Left lung (tissue), 10 donors: ENCODE measurements around the gene EXOC4. TPM values are rescaled to one million over a fixed set of nuclear protein-coding genes. Genes with fewer than 3 reads are reported as not detected.

Experiments used
- ATAC-seq: fragments of 200-7000 bp; cut with Tn5 transposase; one replicate; pipeline ENCODE4 v1.9.1; 2020; ENCODE audit warnings: moderate library complexity
- DNase-seq, 4 donors: peaks; one replicate each; pipeline ENCODE4 v3.0.0-alpha.2; 2013 to 2020
- H3K27ac ChIP-seq, 2 donors: fragments of 200-600 bp; sonication (generic) in 1 of 2; one replicate each; pipeline versions ENCODE4 v1.5.0 to v1.8.0; 2020 to 2021
- H3K27me3 ChIP-seq, 2 donors: fragments of 200-600 bp; sonication (generic) in 1 of 2; one replicate each; pipeline versions ENCODE4 v1.5.0 to v1.8.0; 2020 to 2021
- H3K36me3 ChIP-seq, 2 donors: fragments of 200-600 bp; sonication (generic) in 1 of 2; one replicate each; pipeline versions ENCODE4 v1.5.0 to v1.8.0; 2020 to 2021
- H3K4me1 ChIP-seq, 2 donors: fragments of 200-600 bp; one replicate each; pipeline ENCODE4 v1.8.0; 2021
- H3K4me3 ChIP-seq, 2 donors: fragments of 200-600 bp; sonication (generic) in 1 of 2; one replicate each; pipeline versions ENCODE4 v1.5.0 to v1.8.0; 2020 to 2021; ENCODE audit warnings: mild to moderate bottlenecking in 1 of 2
- H3K9me3 ChIP-seq, 2 donors: fragments of 200-600 bp; sonication (generic) in 1 of 2; one replicate each; pipeline versions ENCODE4 v1.5.0 to v1.8.0; 2020 to 2021
- CTCF ChIP-seq, 2 donors: fragments of 200-600 bp; sonication (generic) in 1 of 2; IDR thresholded peaks; one replicate each; pipeline versions ENCODE4 v1.5.0 to v1.8.0; 2021; ENCODE audit warnings: antibody characterized with exemption in 2 of 2
- intact Hi-C, 2 donors: fragments of 100-400 bp; cut with DNase I; formaldehyde crosslinking; loops; one replicate each; pipeline versions ENCODE4 v1.11.2 to v1.14.2; 2022
- polyA plus RNA-seq, 6 donors: library from polyadenylated mRNA; unstranded; fragments of 120-200 nt; gene quantifications; one replicate each; pipeline ENCODE4 v1.2.1, GENCODE V29; 2013; ENCODE audit not compliant: insufficient read length in 6 of 6
- total RNA-seq, 2 donors: library from RNA; stranded (reverse); fragmentation: NEBNext Ultra II Directional; extraction: Animal tissue kit (Norgen Biotek cat#: 25700); gene quantifications; one replicate each; pipeline ENCODE4 v1.2.1, GENCODE V29; 2021
- donor health status: DM: no; HTN: yes; CAD: no.
- donor health status: DM: no; HTN: no; CAD: no.

EXOC4 gene
- total and polyA plus RNA-seq, 8 donors, result 52.5 to 79.4 (median 65.9) TPM

DNA sequence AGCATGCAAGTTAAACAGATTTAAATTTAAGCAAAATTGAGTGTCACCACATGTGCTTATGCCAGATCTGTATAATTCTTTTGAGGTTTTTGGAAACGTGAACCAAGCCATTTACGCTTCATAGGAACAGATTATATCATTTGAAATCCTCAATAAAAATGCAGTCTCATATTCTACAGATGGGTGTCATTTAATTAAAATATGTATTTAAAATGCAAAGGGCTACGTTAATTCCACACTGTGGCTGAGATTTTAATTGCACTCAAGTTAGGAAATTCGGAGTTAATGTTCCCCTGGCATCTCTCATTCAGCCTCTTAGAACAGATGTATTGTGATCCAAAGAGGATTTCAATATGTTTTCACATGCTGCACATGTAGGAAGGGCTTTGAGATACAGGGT is 709.8 kb downstream of the EXOC4 start:
- intact Hi-C loops, result no loop called here
- Histone ChIP-seq H3K4me1 (no peaks in the 10 kb centered on the region), H3K4me3 (no peak overlapping the region), H3K9me3 (peaks cover 0 to 22% of the 10 kb centered on the region in 2 donors), H3K27ac (no peak overlapping the region), H3K27me3 (no peaks in the 10 kb centered on the region), H3K36me3 (no peaks in the 10 kb centered on the region)
- DNase-seq, result no peak
- no peak for TF ChIP-seq CTCF (IDR thresholded peaks at IDR 0.05)
- ATAC-seq, result no peak

DNA sequence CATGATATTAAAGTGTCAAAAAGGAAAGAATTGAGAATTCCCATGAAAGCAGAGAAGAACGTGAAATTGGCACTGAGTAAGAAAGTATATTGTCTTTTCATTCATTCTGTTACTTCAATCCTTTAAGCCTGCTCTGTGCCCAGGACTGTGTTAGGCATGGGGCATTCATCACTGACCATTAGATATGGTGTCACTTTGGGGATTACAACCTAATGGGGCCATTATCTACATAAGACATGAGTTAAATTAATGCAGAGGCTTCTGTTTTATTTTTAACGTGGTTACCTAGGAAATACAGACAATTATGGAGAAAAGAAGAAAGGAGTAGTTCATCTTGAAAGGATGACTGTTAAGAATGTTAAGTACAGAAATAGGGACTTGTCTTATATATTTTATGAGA is 710.8 kb downstream of the EXOC4 start:
- intact Hi-C loops, result no loop called here
- TF ChIP-seq CTCF (IDR thresholded peaks at IDR 0.05), result no peak
- H3K27ac ChIP-seq, result no peak overlapping the region
- H3K9me3 ChIP-seq, result peaks cover 0 to 22% of the 10 kb centered on the region in 2 donors
- no peak for ATAC-seq
- no peak overlapping the region for H3K4me3 ChIP-seq
- H3K4me1 ChIP-seq, result no peaks in the 10 kb centered on the region
- H3K36me3 ChIP-seq, result no peaks in the 10 kb centered on the region
- no peak for DNase-seq
- no peaks in the 10 kb centered on the region for H3K27me3 ChIP-seq

GRCh38 chr7:133971625-133972024 is 718.7 kb downstream of the EXOC4 start:
- DNase-seq (no peak), ATAC-seq (no peak)
- Histone ChIP-seq H3K4me1 (no peaks in the 10 kb centered on the region), H3K36me3 (no peaks in the 10 kb centered on the region), H3K27me3 (no peaks in the 10 kb centered on the region), H3K4me3 (no peak overlapping the region), H3K9me3 (peaks cover 0 to 7% of the 10 kb centered on the region in 2 donors), H3K27ac (no peak overlapping the region)
- intact Hi-C loops, result no loop called here
- no peak for TF ChIP-seq CTCF (IDR thresholded peaks at IDR 0.05)

- Histone ChIP-seq H3K9me3 (no peaks in the 10 kb centered on the region), H3K4me3 (no peak overlapping the region), H3K27ac (no peak overlapping the region), H3K4me1 (no peaks in the 10 kb centered on the region), H3K27me3 (no peaks in the 10 kb centered on the region), H3K36me3 (no peaks in the 10 kb centered on the region)
- TF ChIP-seq CTCF (IDR thresholded peaks at IDR 0.05), result no peak
- ATAC-seq (no peak), DNase-seq (no peak)
- intact Hi-C loops, result no loop called here
These were observed 720.8 kb downstream of the EXOC4 start for GRCh38 chr7:133973710-133974109.

GRCh38 chr7:133975130-133975529 is 722.3 kb downstream of the EXOC4 start:
- Histone ChIP-seq H3K9me3 (no peaks in the 10 kb centered on the region), H3K27me3 (no peaks in the 10 kb centered on the region), H3K4me1 (no peaks in the 10 kb centered on the region), H3K4me3 (no peak overlapping the region), H3K27ac (no peak overlapping the region), H3K36me3 (no peaks in the 10 kb centered on the region)
- no peak for ATAC-seq
- no peak for DNase-seq
- no peak for TF ChIP-seq CTCF (IDR thresholded peaks at IDR 0.05)
- intact Hi-C loops, result no loop called here
